GM18858 (cell line): ENCODE measurements around the gene CASK.

ENCODE experiments used
- ATAC-seq: cut with Tn5 transposase; IDR thresholded peaks from one replicate; pipeline ENCODE4 v1.9.1; 2021; ENCODE audit not compliant: unreplicated experiment

CASK gene

GRCh38 chrX:41913476-41913875 is 9.9 kb downstream of the CASK start:
- ATAC-seq: no peak

DNA sequence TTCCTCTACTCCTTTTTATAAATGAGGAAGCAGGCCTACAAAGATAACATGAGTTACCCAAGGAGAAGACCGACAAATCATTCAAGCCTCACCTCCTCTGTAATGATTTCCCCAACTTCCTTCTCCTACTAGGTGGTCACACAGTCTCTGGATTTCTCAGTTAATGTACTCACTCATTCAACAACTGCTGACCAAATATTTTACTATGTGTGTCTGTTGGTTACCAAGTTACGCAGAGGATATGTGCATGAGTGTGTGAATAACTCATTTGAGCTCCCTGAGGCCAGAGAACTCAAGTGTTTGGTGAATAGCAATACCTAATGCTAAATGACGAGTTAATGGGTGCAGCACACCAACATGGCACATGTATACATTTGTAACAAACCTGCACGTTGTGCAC is 10.4 kb downstream of the CASK start:
- no peak for ATAC-seq

DNA sequence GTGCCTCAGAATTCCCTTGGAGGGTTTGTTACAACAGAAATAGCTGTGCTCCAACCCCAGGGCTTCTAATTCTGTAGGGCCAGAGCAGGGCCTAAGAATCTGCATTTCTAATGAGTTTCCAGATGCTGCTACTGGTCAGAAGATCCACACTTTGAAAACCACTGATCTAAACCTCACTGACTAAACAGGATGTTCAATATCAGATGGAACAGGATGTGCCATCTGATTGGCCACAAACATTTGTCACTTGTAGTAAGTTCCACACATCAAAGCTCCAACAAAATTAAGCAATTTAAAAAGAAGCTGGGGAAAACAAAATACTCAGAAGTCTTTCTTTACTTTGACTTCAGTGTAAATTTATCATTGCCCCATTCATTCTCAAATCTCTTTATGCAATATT is 14.3 kb downstream of the CASK start:
- no peak for ATAC-seq

GRCh38 chrX:41906515-41907187 is 16.7 kb downstream of the CASK start:
- ATAC-seq: no peak

GRCh38 chrX:41903544-41903943 is 19.8 kb downstream of the CASK start:
- ATAC-seq: no peak

- no peak for ATAC-seq
Observed at GRCh38 chrX:41900321-41900720, 23.0 kb downstream of the CASK start.

GRCh38 chrX:41895826-41896225 is 27.5 kb downstream of the CASK start:
- ATAC-seq: no peak

DNA sequence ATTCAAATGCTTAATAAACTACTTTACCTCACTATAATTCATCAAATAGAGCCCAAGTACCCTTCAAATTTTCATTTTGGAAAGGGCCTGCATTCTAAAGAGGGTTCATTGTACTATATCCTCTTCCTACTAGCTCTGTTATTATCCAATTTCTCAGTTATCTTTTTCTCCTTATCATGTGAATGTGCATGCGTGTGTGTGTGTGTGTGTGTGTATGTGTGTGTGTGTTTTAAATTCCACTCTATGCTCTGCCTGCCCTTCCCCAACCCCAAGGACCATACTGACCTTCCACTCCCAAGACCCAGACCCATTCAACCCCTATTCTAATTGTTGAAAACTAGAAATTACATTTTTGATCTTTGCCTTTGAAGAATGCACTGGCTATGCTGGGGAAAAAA is 33.3 kb downstream of the CASK start:
- ATAC-seq: no peak

GRCh38 chrX:41889317-41890025 is 33.9 kb downstream of the CASK start:
- no peak for ATAC-seq

- ATAC-seq: no peak
Observed at GRCh38 chrX:41887691-41888090, 35.7 kb downstream of the CASK start.

- no peak for ATAC-seq
Observed at GRCh38 chrX:41885724-41886123, 37.6 kb downstream of the CASK start.

- no peak for ATAC-seq
Observed at GRCh38 chrX:41881166-41881565, 42.2 kb downstream of the CASK start.

GRCh38 chrX:41877167-41877566 is 46.2 kb downstream of the CASK start:
- no peak for ATAC-seq

- ATAC-seq: no peak
Observed at GRCh38 chrX:41875142-41875541, 48.2 kb downstream of the CASK start.

- peak; percentile 73 for ATAC-seq
Observed at GRCh38 chrX:41870719-41871151, 52.6 kb downstream of the CASK start.

GRCh38 chrX:41868392-41868977 is 54.9 kb downstream of the CASK start:
- ATAC-seq: no peak

DNA sequence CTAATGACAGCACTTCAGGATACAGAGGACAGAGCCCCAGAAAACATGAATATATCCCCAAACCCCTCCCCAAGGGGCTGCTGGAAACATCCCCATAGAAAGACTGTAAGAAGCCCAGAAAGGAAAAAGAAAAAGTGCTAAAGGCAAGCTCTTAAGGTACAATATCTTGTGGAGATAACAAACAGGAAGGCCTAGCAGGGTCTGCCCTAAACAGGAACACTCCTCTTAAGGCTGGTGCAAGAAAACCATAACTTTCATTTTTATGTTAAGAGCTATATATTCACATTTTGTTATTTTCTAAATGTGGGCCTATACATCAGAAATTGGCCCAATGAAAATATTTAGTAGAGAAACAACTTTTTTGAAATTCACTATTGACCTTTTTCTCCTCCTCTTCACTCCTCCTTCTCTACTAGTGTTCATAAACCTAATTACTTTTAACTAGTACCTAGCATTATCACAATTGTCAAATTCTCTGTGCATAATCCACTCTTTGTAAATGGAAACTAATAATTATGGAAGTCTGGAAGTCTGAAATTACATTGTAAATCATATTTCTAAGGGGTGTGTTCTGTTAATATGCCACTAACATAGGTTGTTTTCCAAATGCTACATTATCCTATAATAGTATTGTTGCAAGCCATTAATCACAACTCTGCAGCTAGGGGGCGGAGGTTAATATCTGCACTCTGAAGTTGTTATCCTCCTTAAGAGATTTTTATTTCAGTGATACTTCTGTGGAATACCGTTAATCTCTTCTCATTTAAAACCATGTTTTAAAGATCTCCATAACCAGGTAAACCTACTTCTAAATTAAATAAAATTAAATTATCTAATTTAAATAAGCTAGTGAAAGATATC is 59.8 kb downstream of the CASK start:
- no peak for ATAC-seq

DNA sequence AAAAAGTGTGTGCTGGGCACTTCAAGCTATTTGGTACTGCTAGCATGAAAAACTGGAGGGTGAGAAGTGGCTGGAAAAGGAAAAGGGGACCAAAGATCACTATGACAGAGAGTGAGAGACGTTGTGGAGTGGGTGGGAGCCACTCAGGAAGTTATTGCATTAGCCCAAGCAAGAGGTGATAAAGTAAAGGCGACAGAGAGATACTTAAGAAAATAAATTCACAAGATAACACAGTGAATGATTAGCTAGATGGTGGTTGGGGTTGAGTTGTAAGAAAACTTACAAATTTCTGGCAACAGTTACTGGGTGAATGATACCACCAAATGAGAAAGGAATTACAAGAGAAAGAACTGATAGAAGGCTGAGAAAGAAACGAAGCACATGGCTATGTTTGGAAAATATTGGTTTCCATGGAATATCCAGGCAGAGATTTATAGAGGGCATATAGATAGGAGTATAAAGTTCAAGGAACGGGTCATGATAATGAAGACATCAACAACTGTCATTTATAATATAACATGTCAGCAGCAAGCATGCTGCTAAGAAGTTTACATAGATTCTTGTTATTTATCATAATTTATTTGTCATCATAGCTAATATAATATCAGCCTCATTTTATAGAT is 60.7 kb downstream of the CASK start:
- no peak for ATAC-seq

DNA sequence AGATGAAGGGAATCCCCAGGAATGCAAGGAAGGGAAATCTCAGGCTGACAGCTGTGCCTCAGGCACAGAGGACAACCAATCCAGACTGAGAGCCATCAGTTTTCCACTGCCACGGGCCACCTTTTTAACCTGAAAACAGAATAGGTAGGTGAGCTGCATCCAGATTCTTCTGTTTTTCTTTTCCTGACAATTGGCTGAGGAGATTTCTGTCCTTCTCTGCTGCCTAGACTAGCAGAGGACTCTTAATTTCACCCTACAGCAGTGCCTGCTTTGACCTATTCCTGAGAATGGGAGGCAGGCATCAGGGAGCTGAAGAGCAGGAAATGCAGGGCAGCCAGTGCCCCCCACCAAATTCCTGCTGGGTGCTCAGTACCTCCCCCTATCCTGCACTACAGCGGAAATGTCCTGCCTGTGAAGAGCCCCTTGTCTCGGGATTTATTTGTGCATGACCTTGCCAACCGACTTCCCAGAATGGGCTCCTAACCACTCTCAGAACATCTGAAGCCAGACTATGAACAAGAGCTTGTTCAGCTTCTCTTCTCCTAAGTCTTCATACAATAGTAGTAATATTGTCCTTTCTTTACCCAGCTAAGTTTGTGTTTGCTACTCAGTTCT is 65.1 kb downstream of the CASK start:
- no peak for ATAC-seq

DNA sequence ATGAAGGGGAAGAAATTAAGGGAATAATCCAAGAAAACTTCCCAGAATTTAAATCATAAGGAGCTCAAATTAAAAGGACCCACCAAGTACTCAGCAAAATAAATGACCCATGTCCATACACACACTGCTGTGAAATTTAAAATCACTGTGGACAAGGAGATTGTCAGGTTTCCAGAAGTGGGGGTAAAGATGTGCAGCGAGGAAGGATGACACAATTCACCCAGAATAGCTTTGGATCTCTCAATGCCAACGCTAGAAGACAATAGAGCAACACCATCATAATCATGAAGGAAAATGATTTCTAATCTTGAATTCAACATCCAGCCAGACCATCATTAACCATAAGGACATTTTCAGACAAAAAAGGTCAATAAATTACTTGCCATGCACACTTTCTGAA is 65.7 kb downstream of the CASK start:
- ATAC-seq: no peak

DNA sequence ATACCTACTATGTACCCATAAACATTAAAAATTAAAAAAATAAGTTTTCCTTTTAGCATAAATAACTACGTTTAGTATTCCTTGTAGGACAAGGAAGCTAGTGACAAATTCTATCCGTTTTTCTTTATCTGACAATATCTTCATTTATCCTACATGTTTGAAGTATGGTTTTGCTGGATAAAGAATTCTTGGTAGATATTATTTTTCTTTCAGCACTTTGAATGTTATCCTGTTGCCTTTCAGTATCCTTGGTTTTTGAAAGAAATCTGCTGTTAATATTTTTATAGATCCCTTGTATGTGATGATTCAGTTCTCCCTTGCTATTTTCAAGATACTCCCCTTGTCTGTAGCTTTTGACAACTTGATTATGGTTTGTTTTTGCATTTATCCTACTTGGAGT is 76.6 kb downstream of the CASK start:
- no peak for ATAC-seq
